HepG2 (cell line): ENCODE measurements around the gene NRN1.
A peak's percentile ranks its signal among the peaks of the same experiment; 100 is the strongest.

ENCODE experiments used
- CTCF ChIP-seq: sonication (generic); formaldehyde crosslinking; IDR thresholded peaks from 2 replicates; pipeline ENCODE4 v1.5.0; 2020; ENCODE audit warnings: mild to moderate bottlenecking, missing genetic modification reagents, moderate library complexity
- DPF2 ChIP-seq: sonication (generic); formaldehyde crosslinking; IDR thresholded peaks from 2 replicates; pipeline ENCODE4 v1.4.0; 2020; ENCODE audit warnings: mild to moderate bottlenecking, low read depth, missing genetic modification reagents, borderline replicate concordance
- KLF13 ChIP-seq: sonication (generic); formaldehyde crosslinking; IDR thresholded peaks from 2 replicates; pipeline ENCODE4 v1.4.0; 2020; ENCODE audit warnings: mild to moderate bottlenecking, missing genetic modification reagents
- KLF6 ChIP-seq: IDR thresholded peaks from 2 replicates; pipeline ENCODE4 v1.8.0; 2016; ENCODE audit warnings: missing biosample characterization, missing genetic modification reagents
- NFE2 ChIP-seq: sonication (generic); formaldehyde crosslinking; IDR thresholded peaks from 2 replicates; pipeline ENCODE4 v1.4.0; 2020; ENCODE audit warnings: missing genetic modification reagents
- SALL1 ChIP-seq: sonication (generic); formaldehyde crosslinking; IDR thresholded peaks from 2 replicates; pipeline ENCODE4 v1.8.0; 2022; ENCODE audit warnings: mild to moderate bottlenecking, missing genetic modification reagents
- TERF1 ChIP-seq: sonication (generic); formaldehyde crosslinking; IDR thresholded peaks from 2 replicates; pipeline ENCODE4 v1.8.0; 2022; ENCODE audit warnings: mild to moderate bottlenecking, missing genetic modification reagents, moderate library complexity
- YY1 ChIP-seq: IDR thresholded peaks from 2 replicates; pipeline ENCODE4 v1.6.1; 2011; ENCODE audit warnings: low read length, low read depth, moderate library complexity, mild to moderate bottlenecking; ENCODE audit not compliant: insufficient read depth, insufficient replicate concordance
- ZNF24 ChIP-seq: fragments of 450-650 bp; IDR thresholded peaks from 2 replicates; pipeline ENCODE4 v1.6.1; 2017; ENCODE audit warnings: antibody characterized with exemption, mild to moderate bottlenecking
- ZNF674 ChIP-seq: sonication (generic); formaldehyde crosslinking; IDR thresholded peaks from 2 replicates; pipeline ENCODE4 v1.5.0; 2020; ENCODE audit warnings: low read depth, mild to moderate bottlenecking, missing genetic modification reagents
- ZZZ3 ChIP-seq: sonication (generic); formaldehyde crosslinking; IDR thresholded peaks from 2 replicates; pipeline ENCODE4 v1.4.0; 2020; ENCODE audit warnings: missing genetic modification reagents, mild to moderate bottlenecking, borderline replicate concordance
- TF ChIP-seq, protein P1 (sequence below): sonication (generic); formaldehyde crosslinking; IDR thresholded peaks from 2 replicates; pipeline ENCODE4 v1.4.0; 2020; ENCODE audit warnings: missing genetic modification reagents

GRCh38 chr6:5950361-5950785 is 56.4 kb downstream of the NRN1 start:
- no peak for TF ChIP-seq ZNF674 (CRISPR knock-in tag)
- no peak for TF ChIP-seq DPF2 (CRISPR knock-in tag)
- TF ChIP-seq ZNF24 = no peak
- TF ChIP-seq KLF13 = no peak
- no peak for TF ChIP-seq YY1
- TF ChIP-seq SALL1 (CRISPR knock-in tag) = no peak
- no peak for TF ChIP-seq NFE2 (CRISPR knock-in tag)
- TF ChIP-seq ZZZ3 (CRISPR knock-in tag) = no peak
- peak; percentile 71 for TF ChIP-seq CTCF
- TF ChIP-seq, protein P1, sequence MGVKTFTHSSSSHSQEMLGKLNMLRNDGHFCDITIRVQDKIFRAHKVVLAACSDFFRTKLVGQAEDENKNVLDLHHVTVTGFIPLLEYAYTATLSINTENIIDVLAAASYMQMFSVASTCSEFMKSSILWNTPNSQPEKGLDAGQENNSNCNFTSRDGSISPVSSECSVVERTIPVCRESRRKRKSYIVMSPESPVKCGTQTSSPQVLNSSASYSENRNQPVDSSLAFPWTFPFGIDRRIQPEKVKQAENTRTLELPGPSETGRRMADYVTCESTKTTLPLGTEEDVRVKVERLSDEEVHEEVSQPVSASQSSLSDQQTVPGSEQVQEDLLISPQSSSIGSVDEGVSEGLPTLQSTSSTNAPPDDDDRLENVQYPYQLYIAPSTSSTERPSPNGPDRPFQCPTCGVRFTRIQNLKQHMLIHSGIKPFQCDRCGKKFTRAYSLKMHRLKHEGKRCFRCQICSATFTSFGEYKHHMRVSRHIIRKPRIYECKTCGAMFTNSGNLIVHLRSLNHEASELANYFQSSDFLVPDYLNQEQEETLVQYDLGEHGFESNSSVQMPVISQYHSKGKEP = no peak
- TF ChIP-seq KLF6 (CRISPR knock-in tag) = no peak
- TF ChIP-seq TERF1 (CRISPR knock-in tag) = no peak
